ENCODE data around the gene C11orf54. TPM values are rescaled to one million over a fixed set of nuclear protein-coding genes. Genes with fewer than 3 reads are reported as not detected.

C11orf54 gene
- 10.0 TPM for total RNA-seq

DNA sequence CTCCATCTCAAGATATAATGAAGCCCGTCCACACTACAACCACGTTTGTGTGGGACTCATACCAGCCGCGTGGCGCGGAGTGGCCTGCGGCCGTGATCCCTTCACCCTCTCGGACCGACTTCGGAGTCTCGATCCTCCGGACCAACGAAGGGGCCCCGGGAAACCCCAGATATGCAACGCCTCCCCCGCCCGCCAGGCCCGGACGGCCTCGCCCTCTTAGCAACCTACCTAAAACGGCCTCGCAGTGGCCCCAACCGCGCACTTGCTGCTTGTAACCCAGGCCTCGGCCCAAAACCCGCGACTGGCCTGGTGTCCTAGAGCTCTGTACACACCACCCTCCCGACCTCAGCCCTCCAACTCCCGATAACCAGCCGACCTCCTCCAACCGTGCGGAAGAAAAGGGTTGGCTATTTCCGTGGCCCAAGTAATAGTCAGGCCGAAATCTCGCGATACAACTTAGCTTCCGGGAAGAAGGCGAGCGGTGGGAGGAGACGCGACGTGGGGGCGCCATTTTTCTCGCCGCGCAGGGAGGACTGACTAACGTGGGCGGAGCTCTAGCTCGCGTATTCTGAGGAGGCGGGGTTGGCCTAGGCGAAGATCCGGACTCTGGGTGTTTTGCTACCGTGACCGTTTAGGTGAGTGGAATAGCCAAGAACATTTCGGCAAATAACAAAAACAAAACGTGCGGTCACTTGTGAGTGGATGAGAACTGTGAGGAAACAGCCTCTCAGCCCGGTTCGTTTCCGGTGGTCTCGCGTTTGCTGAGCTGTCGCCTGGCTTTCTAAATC, at the start of gene C11orf54, which contains the start of gene TAF1D:
Gene C11orf54 (plus strand): TSS at position 579 of the 788 bp plus-strand sequence. CDS start 5,722 bp downstream, outside the sequence.
Gene TAF1D (minus strand): TSS at position 402 of the 788 bp plus-strand sequence. CDS start 2,191 bp downstream, outside the sequence.
- DNase-seq (ENCODE audit: low read depth in 2 of 3, low spot score in 2 of 3), result peak; percentile 94 to 99 (median 99)

GRCh38 chr11:93694109-93694508, 47.4 kb upstream of the C11orf54 start:
- DNase-seq (ENCODE audit: low read depth in 2 of 3, low spot score in 2 of 3), result no peak

DNA sequence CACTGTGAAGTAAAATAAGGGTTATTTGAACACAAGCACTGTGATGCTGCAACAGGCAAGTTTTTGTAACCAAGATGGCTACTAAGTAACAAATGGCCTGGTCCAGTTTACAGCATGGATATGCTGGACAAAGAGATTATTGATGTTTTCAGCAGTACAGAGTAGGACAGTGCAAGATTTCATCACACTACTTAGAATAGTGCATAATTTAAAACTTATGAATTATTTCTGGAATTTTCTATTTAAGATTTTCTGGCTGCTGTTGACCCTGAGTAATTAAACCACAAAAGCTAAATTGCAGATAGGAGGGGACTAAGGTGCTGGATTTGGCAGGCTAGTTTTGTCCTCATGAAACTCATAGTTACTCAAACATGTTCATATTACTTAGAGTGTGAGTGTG, 46.9 kb upstream of the C11orf54 start:
- DNase-seq (ENCODE audit: low read depth in 2 of 3, low spot score in 2 of 3), result no peak

GRCh38 chr11:93697611-93698010, 43.9 kb upstream of the C11orf54 start:
- DNase-seq (ENCODE audit: low read depth in 2 of 3, low spot score in 2 of 3), result no peak

DNA sequence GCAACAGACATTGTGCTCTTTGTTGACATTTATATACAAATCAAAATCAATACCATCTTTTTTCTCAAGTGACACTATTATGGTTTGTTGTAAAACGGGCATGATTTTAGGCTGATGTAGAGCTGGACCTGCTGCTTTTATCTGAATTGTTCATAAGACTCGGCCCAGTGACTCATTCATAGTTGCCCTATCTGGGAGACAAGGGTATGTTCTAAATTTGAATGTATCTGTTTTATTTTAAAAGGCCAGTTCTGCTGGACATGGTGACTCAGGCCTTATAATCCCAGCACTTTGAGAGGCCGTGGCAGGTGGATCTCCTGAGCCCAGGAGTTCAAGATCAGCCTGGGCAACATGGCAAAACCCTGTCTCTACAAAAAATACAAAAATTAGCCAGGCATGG, 40.6 kb upstream of the C11orf54 start:
- DNase-seq (ENCODE audit: low read depth in 2 of 3, low spot score in 2 of 3), result no peak

GRCh38 chr11:93704237-93704636, 37.2 kb upstream of the C11orf54 start:
- DNase-seq (ENCODE audit: low read depth in 2 of 3, low spot score in 2 of 3), result no peak

GRCh38 chr11:93710239-93710638, 31.2 kb upstream of the C11orf54 start:
- DNase-seq (ENCODE audit: low read depth in 2 of 3, low spot score in 2 of 3), result no peak

GRCh38 chr11:93712678-93713077, 28.8 kb upstream of the C11orf54 start:
- DNase-seq (ENCODE audit: low read depth in 2 of 3, low spot score in 2 of 3), result no peak

DNA sequence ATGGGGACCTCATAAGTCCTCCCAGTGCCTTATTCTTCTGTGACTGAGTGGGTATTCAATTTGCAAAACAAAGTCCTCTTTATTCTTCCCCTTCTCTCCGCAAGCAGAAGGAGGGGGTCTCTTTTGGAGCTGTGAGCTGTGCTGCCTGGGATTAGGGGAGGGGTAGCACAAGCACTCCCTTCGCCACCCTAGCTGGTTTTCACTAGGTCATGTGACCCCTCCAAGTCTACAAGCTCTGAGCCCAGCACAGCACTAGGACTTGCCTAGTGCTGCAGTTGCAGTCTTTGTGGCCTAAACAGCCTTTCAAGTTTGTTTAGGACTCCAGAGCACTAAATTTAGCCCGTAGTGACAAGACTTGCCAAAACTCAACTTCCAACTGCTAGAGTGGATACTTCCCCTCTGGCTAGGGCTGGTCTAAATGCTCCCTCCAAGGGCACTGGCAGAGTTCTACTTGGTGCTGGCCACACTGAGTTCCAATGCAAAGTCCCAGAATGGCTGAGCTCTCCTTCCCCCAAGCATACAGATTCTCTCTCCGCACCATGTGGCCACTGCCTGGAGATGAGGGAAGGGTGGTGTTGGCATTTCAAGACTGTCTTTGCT, 25.6 kb upstream of the C11orf54 start:
- DNase-seq (ENCODE audit: low read depth in 2 of 3, low spot score in 2 of 3), result no peak

- no peak for DNase-seq (ENCODE audit: low read depth in 2 of 3, low spot score in 2 of 3)
Observed at GRCh38 chr11:93717501-93717900, 24.0 kb upstream of the C11orf54 start.

DNA sequence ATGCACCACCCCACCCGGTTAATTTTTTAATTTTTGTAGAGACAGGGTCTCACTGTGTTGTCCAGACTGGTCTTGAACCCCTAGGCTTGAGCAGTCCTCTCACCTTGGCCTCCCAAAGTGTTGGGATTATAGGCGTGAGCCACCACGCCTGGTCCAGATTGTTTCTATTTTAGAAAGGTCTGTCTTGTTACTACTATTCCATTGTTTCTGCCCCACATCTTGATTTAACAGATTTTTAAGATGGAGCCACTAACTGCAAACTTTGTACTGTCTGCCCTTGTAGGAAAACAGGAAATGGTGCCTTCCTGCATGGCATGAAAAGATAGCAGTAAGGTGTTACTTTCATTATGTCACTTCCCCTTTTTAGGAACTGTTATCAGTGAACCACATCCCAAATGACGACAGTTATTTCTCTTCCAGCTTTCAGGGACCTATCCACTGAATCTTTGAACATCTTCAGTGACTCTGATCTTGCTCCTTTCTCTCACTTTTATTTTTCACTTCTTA, 23.4 kb upstream of the C11orf54 start:
- peak in 2 of 3 donors; percentile 85 to 93 for DNase-seq (ENCODE audit: low read depth in 2 of 3, low spot score in 2 of 3)

- no peak for DNase-seq (ENCODE audit: low read depth in 2 of 3, low spot score in 2 of 3)
Observed at GRCh38 chr11:93719310-93719709, 22.2 kb upstream of the C11orf54 start.

DNA sequence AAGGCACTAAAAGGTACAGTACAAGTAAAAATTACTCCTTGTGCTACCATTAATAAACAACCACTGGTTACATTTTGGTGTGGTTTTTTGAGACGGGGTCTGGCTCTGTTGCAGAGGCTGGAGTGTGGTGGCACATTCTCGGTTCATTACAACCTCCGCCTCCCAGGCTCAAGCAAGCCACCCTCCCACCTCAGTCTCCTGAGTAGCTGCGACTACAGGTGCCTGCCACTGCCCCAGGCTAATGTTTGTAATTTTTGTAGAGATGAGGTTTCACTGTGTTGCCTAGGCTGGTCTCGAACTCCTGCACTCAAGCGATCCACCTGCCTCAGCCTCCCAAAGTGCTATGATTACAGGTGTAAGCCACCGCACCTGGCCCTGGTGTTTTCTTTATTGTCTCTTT, 20.9 kb upstream of the C11orf54 start:
- no peak for DNase-seq (ENCODE audit: low read depth in 2 of 3, low spot score in 2 of 3)

GRCh38 chr11:93724089-93724488, 17.4 kb upstream of the C11orf54 start:
- DNase-seq (ENCODE audit: low read depth in 2 of 3, low spot score in 2 of 3), result no peak

GRCh38 chr11:93727985-93728791, 13.3 kb upstream of the C11orf54 start:
- no peak for DNase-seq (ENCODE audit: low read depth in 2 of 3, low spot score in 2 of 3)

- DNase-seq (ENCODE audit: low read depth in 2 of 3, low spot score in 2 of 3), result no peak
Observed at GRCh38 chr11:93728792-93729128, 12.7 kb upstream of the C11orf54 start.

DNA sequence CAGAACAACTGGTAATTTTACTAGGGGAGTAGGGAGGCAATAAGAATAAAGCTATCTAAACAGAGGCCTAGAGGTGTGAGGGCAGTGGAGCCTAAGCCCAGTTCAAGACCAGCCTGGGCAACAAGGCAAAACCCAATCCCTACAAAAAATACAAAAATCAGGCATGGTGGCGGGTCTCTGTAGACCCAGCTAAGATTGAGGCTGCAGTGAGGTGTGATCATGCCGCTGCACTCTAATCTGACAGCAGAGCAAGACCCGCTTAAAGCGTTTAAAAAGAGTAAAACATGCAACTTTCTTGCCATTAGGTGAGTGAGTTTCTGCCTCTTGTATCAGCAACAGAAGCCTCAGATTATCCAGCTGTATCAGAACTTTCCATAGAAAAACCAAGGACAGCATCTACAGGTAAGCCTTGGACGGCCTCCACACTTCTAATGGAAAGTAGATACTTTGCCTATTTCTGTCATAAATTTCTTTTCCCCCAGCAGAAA, 12.3 kb upstream of the C11orf54 start:
- DNase-seq (ENCODE audit: low read depth in 2 of 3, low spot score in 2 of 3), result no peak

- no peak for DNase-seq (ENCODE audit: low read depth in 2 of 3, low spot score in 2 of 3)
Observed at GRCh38 chr11:93730108-93731107, 11.1 kb upstream of the C11orf54 start.

GRCh38 chr11:93732237-93732892, 9.1 kb upstream of the C11orf54 start:
- no peak for DNase-seq (ENCODE audit: low read depth in 2 of 3, low spot score in 2 of 3)

All from hematopoietic multipotent progenitor cell (in vitro differentiated cells).